ENCODE data around the gene SHROOM3. TPM values are rescaled to one million over a fixed set of nuclear protein-coding genes. Genes with fewer than 3 reads are reported as not detected.

Gene SHROOM3
- total and polyA plus RNA-seq, 8 donors = 6.1 to 212 (median 77.6) TPM

GRCh38 chr4:76484654-76485053 is 49.6 kb downstream of the SHROOM3 start:
- TF ChIP-seq POLR2A (IDR thresholded peaks at IDR 0.05) (no peak), POLR2AphosphoS5 (IDR thresholded peaks at IDR 0.05) (no peak), EP300 (IDR thresholded peaks at IDR 0.05) (no peak), CTCF (IDR thresholded peaks at IDR 0.05) (no peak)
- intact Hi-C loops (cut with DNase I; ENCODE audit: low total_unique reads) = no loop called here
- no peak overlapping the region for H3K27ac ChIP-seq
- H3K9me3 ChIP-seq = peaks cover 0 to 6% (median under 1%) of the 10 kb centered on the region in 4 donors
- no peak overlapping the region for H3K4me3 ChIP-seq
- no peak for DNase-seq
- no peaks in the 10 kb centered on the region for H3K36me3 ChIP-seq
- no peaks in the 10 kb centered on the region for H3K27me3 ChIP-seq
- H3K4me1 ChIP-seq = peaks cover 0 to 15% (median 0%) of the 10 kb centered on the region in 4 donors
- WGBS, 5 donors = 71 to 83% (median 78%) methylated on average over 3 of the region's 3 CpGs

- peak in 2 of 3 donors; percentile 17 to 66 for TF ChIP-seq POLR2AphosphoS5 (IDR thresholded peaks at IDR 0.05)
- no peak for TF ChIP-seq EP300 (IDR thresholded peaks at IDR 0.05)
- TF ChIP-seq POLR2A (IDR thresholded peaks at IDR 0.05) = no peak
- TF ChIP-seq CTCF (IDR thresholded peaks at IDR 0.05) = no peak
- H3K4me3 ChIP-seq = no peak overlapping the region
- peaks cover 0 to 6% (median 3%) of the 10 kb centered on the region in 4 donors for H3K9me3 ChIP-seq
- no peaks in the 10 kb centered on the region for H3K36me3 ChIP-seq
- 12 to 36% (median 18%) methylated on average over 3 of the region's 3 CpGs for WGBS, 5 donors
- peak overlapping the region in 2 of 5 donors; percentile 36 to 46 for H3K27ac ChIP-seq
- intact Hi-C loops (cut with DNase I; ENCODE audit: low total_unique reads) = no loop called here
- peaks cover 0 to 15% (median 0%) of the 10 kb centered on the region in 4 donors for H3K4me1 ChIP-seq
- DNase-seq = peak; percentile 49 to 84
- H3K27me3 ChIP-seq = no peaks in the 10 kb centered on the region
These were observed 50.4 kb downstream of the SHROOM3 start for GRCh38 chr4:76485450-76485849.

- no peak overlapping the region for H3K4me3 ChIP-seq
- no peak for TF ChIP-seq POLR2A (IDR thresholded peaks at IDR 0.05)
- TF ChIP-seq POLR2AphosphoS5 (IDR thresholded peaks at IDR 0.05) = no peak
- no peak for TF ChIP-seq EP300 (IDR thresholded peaks at IDR 0.05)
- no peak for TF ChIP-seq CTCF (IDR thresholded peaks at IDR 0.05)
- no peaks in the 10 kb centered on the region for H3K36me3 ChIP-seq
- no peaks in the 10 kb centered on the region for H3K27me3 ChIP-seq
- intact Hi-C loops (cut with DNase I; ENCODE audit: low total_unique reads) = no loop called here
- H3K4me1 ChIP-seq = peaks cover 0 to 15% (median 0%) of the 10 kb centered on the region in 4 donors
- WGBS, 5 donors = 65 to 72% (median 66%) methylated on average over 3 of the region's 3 CpGs
- no peak overlapping the region for H3K27ac ChIP-seq
- no peak for DNase-seq
- H3K9me3 ChIP-seq = peaks cover 0 to 6% (median 0%) of the 10 kb centered on the region in 4 donors
These were observed 51.7 kb downstream of the SHROOM3 start for GRCh38 chr4:76486588-76487276.

DNA sequence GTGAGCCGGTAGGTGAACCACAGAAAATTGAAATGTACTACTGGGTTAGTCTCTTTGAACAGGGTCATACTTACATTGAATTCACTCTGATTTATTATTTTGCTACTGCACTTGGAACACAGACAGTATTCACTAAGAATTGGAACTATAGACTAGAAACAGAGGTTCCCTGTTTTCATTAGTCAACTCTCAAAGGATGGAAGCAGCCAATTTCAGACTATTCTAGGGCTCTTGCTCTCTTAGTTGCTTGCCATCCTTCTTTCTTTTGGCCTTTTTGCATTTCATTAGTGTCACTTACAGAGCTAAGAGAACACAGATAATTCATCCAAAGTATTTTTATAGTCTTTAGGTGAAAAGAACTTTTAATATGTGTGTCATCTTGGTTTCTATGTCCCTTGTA is 52.6 kb downstream of the SHROOM3 start:
- H3K9me3 ChIP-seq = peaks cover 0 to 6% (median 0%) of the 10 kb centered on the region in 4 donors
- no peaks in the 10 kb centered on the region for H3K27me3 ChIP-seq
- no peak overlapping the region for H3K4me3 ChIP-seq
- DNase-seq = no peak
- peaks cover 0 to 15% (median 0%) of the 10 kb centered on the region in 4 donors for H3K4me1 ChIP-seq
- no peak overlapping the region for H3K27ac ChIP-seq
- WGBS, 5 donors = 62 to 100% (median 99%) methylated on average over 1 of the region's 1 CpG
- intact Hi-C loops (cut with DNase I; ENCODE audit: low total_unique reads) = no loop called here
- H3K36me3 ChIP-seq = no peaks in the 10 kb centered on the region
- TF ChIP-seq EP300 (IDR thresholded peaks at IDR 0.05) (no peak), POLR2A (IDR thresholded peaks at IDR 0.05) (no peak), POLR2AphosphoS5 (IDR thresholded peaks at IDR 0.05) (no peak), CTCF (IDR thresholded peaks at IDR 0.05) (no peak)

Measured in stomach (tissue), 9 donors.